HG02623 (cell line): ENCODE measurements around the gene ELMOD3.

ENCODE experiments used
- ATAC-seq: cut with Tn5 transposase; IDR thresholded peaks from one replicate; pipeline ENCODE4 v1.9.1; 2021; ENCODE audit warnings: moderate library complexity; ENCODE audit not compliant: unreplicated experiment

ELMOD3 gene

GRCh38 chr2:85439986-85440385 is 85.4 kb downstream of the ELMOD3 start:
- no peak for ATAC-seq

DNA sequence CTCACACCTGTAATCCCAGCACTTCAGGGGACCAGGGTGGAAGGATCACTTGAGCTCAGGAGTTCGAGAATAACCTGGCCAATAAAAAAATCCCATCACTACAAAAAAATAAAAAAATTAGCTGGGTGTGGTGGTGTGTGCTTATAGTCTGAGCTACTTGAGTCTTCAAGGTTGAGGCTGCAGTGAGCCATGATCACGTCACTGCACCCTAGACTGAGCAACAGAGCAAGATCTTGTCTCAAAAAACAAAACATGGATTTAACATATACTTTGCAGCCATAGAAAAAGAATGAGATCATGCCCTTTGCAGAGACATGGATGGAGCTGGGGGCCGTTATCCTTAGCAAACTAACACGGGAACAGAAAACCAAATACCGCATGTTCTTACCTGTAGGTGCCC is 86.2 kb downstream of the ELMOD3 start:
- ATAC-seq = no peak
